ENCODE measurements around the gene NTRK1. TPM values are rescaled to one million over a fixed set of nuclear protein-coding genes. Genes with fewer than 3 reads are reported as not detected.

NTRK1 gene
- polyA plus RNA-seq, 1 of the 3 experiments (the other 2 are of a cell fraction), result 0.97 TPM

GRCh38 chr1:156865258-156865657 is 4.6 kb downstream of the NTRK1 start (continued):
- no peak for TF ChIP-seq FOSL2 (IDR thresholded peaks at IDR 0.05; ENCODE audit: borderline replicate concordance, low read depth)

GRCh38 chr1:156865865-156866248 is 5.2 kb downstream of the NTRK1 start:
- H3K4me3 ChIP-seq (ENCODE audit: low read depth in 2 of 2, low read length in 1 of 2), result no peak overlapping the region
- no peaks in the 10 kb centered on the region for H3K79me2 ChIP-seq (ENCODE audit: insufficient read depth)
- peaks cover 8 to 32% of the 10 kb centered on the region in 2 experiments; a peak in 2 of 4 replicates for H3K4me1 ChIP-seq (ENCODE audit: control insufficient read depth in 1 of 2, insufficient read depth in 2 of 2, low read depth in 1 of 2, low read length in 1 of 2)
- H3K27me3 ChIP-seq (ENCODE audit: insufficient read depth), result peaks cover 16% of the 10 kb centered on the region; the same call in 1 of the 2 replicates
- H3K9me3 ChIP-seq, result no peaks in the 10 kb centered on the region
- POLR2A ChIA-PET, result no interaction called here
- DNase-seq, result no peak
- 81% methylated on average over 4 of the region's 4 CpGs for WGBS (ENCODE audit: low lambda C conversion rate)
- no peaks in the 10 kb centered on the region for H4K20me1 ChIP-seq (ENCODE audit: insufficient read depth)
- H3K4me2 ChIP-seq, result no peak overlapping the region
- CTCF ChIA-PET, result interaction anchor here (1.0 to 22.1 kb wide), 6 partner anchors 9 to 208 kb away, joined by 3 to 455 read pairs (median 4); partner anchors contain the start of gene PEAR1
- H3K27ac ChIP-seq (ENCODE audit: low read depth in 2 of 2, low read length in 1 of 2), result no peak overlapping the region
- no peaks in the 10 kb centered on the region for H3K36me3 ChIP-seq (replicated peaks in 1 of 2; ENCODE audit: control insufficient read depth in 1 of 2, insufficient read depth in 2 of 2, low read length in 1 of 2)
- no peaks in the 10 kb centered on the region for H3K9me2 ChIP-seq
- no peak overlapping the region for H3K9ac ChIP-seq
- TF ChIP-seq CHD2 (IDR thresholded peaks at IDR 0.05; ENCODE audit: low read length, partially characterized antibody), result no peak
- H2AFZ ChIP-seq (ENCODE audit: low read depth), result no peak overlapping the region
- peaks cover 8% of the 10 kb centered on the region for H3F3A ChIP-seq (replicated peaks; ENCODE audit: insufficient read depth)

DNA sequence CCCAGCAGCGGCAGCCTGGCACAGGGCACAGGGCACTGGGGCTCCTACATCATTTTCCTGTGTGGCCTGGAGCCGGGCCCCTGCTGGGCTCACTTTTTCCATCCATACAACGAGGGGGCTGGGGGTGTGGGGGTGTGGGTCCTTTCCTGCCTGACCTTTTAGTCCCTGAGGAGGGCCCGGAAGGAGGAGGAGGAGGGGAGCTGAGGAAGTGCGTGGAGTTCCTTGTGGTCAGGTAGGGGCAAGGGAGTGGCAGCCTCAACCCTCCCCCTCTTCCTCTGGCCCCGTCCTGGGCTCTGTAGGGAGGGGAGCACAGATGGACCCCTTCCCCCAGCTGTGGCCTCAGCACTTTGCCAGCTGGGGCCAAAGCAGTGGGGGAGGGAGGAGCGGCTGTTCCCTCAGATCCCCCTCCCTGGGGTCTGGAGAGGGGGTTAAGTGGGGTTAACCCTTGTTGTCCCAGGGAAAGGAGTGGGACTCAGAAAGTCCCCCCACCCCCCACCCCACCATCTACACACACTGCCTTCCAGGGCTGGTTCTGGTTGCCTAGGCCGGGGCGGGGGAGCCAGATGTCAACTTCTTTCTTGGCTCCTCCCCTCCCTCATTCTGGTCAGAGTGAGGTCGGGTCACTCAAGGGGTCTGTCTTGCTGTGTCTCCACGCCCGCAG is 5.7 kb downstream of the NTRK1 start:
- H3K27me3 ChIP-seq (ENCODE audit: insufficient read depth), result peaks cover 11% of the 10 kb centered on the region; the same call in 1 of the 2 replicates

More for the DNA sequence above, 5.7 kb downstream of the NTRK1 start:
- ChIA-PET POLR2A (no interaction called here), CTCF (interaction anchor here (1.0 to 22.1 kb wide), 4 partner anchors 10 to 177 kb away, joined by 3 to 455 read pairs (median 6); partner anchors contain the start of gene PEAR1)
- peaks cover 8 to 27% of the 10 kb centered on the region in 2 experiments; a peak in 2 of 4 replicates for H3K4me1 ChIP-seq (ENCODE audit: control insufficient read depth in 1 of 2, insufficient read depth in 2 of 2, low read depth in 1 of 2, low read length in 1 of 2)
- H4K20me1 ChIP-seq (ENCODE audit: insufficient read depth), result no peaks in the 10 kb centered on the region
- H3K9ac ChIP-seq, result no peak overlapping the region
- TF ChIP-seq NRF1 (IDR thresholded peaks at IDR 0.05; ENCODE audit: low read depth, low read length), result no peak
- TF ChIP-seq EZH2phosphoT487 (IDR thresholded peaks at IDR 0.05; ENCODE audit: borderline replicate concordance, low read depth), result no peak
- no peak for TF ChIP-seq RXRA (IDR thresholded peaks at IDR 0.05; ENCODE audit: borderline replicate concordance, low read depth)
- TF ChIP-seq, protein P1, sequence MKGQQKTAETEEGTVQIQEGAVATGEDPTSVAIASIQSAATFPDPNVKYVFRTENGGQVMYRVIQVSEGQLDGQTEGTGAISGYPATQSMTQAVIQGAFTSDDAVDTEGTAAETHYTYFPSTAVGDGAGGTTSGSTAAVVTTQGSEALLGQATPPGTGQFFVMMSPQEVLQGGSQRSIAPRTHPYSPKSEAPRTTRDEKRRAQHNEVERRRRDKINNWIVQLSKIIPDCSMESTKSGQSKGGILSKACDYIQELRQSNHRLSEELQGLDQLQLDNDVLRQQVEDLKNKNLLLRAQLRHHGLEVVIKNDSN (IDR thresholded peaks at IDR 0.05; ENCODE audit: borderline replicate concordance, low read depth), result no peak
- TF ChIP-seq, protein P2, sequence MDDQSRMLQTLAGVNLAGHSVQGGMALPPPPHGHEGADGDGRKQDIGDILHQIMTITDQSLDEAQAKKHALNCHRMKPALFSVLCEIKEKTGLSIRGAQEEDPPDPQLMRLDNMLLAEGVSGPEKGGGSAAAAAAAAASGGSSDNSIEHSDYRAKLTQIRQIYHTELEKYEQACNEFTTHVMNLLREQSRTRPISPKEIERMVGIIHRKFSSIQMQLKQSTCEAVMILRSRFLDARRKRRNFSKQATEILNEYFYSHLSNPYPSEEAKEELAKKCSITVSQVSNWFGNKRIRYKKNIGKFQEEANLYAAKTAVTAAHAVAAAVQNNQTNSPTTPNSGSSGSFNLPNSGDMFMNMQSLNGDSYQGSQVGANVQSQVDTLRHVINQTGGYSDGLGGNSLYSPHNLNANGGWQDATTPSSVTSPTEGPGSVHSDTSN (IDR thresholded peaks at IDR 0.05), result no peak
- TF ChIP-seq, protein P3, sequence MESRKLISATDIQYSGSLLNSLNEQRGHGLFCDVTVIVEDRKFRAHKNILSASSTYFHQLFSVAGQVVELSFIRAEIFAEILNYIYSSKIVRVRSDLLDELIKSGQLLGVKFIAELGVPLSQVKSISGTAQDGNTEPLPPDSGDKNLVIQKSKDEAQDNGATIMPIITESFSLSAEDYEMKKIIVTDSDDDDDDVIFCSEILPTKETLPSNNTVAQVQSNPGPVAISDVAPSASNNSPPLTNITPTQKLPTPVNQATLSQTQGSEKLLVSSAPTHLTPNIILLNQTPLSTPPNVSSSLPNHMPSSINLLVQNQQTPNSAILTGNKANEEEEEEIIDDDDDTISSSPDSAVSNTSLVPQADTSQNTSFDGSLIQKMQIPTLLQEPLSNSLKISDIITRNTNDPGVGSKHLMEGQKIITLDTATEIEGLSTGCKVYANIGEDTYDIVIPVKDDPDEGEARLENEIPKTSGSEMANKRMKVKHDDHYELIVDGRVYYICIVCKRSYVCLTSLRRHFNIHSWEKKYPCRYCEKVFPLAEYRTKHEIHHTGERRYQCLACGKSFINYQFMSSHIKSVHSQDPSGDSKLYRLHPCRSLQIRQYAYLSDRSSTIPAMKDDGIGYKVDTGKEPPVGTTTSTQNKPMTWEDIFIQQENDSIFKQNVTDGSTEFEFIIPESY (IDR thresholded peaks at IDR 0.05; ENCODE audit: borderline replicate concordance, low read depth), result no peak
- H3K36me3 ChIP-seq (replicated peaks in 1 of 2; ENCODE audit: control insufficient read depth in 1 of 2, insufficient read depth in 2 of 2, low read length in 1 of 2), result no peaks in the 10 kb centered on the region
- H2AFZ ChIP-seq (ENCODE audit: low read depth), result no peak overlapping the region
- 84% methylated on average over 10 of the region's 12 CpGs for WGBS (ENCODE audit: low lambda C conversion rate)
- H3K4me2 ChIP-seq, result no peak overlapping the region
- H3K79me2 ChIP-seq (ENCODE audit: insufficient read depth), result no peaks in the 10 kb centered on the region
- H3K9me2 ChIP-seq, result no peaks in the 10 kb centered on the region
- no peak overlapping the region for H3K4me3 ChIP-seq (ENCODE audit: low read depth in 2 of 2, low read length in 1 of 2)
- no peak for DNase-seq
- H3K9me3 ChIP-seq, result no peaks in the 10 kb centered on the region
- peaks cover 13% of the 10 kb centered on the region for H3F3A ChIP-seq (replicated peaks; ENCODE audit: insufficient read depth)
- no peak overlapping the region for H3K27ac ChIP-seq (ENCODE audit: low read depth in 2 of 2, low read length in 1 of 2)
